HG03095 (cell line): ENCODE measurements around the gene ELAVL3.

Source experiments
- ATAC-seq: cut with Tn5 transposase; IDR thresholded peaks from one replicate; pipeline ENCODE4 v1.9.1; 2021; ENCODE audit warnings: moderate library complexity; ENCODE audit not compliant: unreplicated experiment

The ELAVL3 gene

DNA sequence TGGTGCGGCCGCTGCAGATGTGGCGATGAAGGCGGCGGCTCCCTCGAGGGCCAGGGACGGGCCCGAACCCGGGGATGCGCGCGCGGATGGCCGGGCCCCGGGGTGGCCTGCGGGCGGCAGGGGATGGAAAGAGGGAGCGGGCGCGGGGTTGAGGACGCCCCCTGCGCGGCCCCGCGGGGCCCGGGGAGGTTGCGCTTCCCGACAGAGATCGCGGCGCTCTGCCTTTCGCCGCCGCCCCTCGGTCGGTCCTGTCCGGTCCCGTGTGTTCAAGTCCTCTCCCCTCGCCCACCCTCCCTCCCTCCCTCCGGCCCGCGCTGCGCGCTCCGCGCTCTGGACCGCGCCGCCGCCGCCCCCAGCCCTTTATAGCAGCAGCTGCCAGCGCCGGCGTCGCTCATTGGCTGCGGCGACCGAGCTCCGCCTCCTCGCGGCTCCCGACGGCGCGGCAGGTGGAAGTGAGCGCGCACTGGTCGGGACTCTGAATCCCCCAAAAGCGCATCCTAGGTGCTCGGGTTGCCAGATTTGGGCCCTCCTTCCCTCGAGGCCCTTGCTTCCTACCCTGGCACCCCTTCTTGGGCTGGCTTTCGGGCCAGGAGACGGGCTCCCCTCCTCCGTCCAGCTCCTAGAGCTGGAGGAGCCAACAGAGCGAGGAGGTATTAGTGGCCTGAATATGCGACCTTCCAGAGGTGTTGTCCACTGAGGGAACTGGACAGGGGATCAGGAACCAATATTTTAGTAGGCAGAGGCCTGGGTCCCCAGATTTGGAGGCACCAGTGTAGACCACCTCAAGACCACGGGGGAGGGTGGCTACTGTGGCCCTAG, at the start of gene ELAVL3:
ELAVL3 (minus strand) TSS at position 332 of the 819 bp plus-strand sequence. CDS start 438 bp downstream, outside the sequence.
- ATAC-seq, result no peak

- ATAC-seq, result no peak
These were observed 49.6 kb upstream of the ELAVL3 start for GRCh38 chr19:11530432-11530831.

DNA sequence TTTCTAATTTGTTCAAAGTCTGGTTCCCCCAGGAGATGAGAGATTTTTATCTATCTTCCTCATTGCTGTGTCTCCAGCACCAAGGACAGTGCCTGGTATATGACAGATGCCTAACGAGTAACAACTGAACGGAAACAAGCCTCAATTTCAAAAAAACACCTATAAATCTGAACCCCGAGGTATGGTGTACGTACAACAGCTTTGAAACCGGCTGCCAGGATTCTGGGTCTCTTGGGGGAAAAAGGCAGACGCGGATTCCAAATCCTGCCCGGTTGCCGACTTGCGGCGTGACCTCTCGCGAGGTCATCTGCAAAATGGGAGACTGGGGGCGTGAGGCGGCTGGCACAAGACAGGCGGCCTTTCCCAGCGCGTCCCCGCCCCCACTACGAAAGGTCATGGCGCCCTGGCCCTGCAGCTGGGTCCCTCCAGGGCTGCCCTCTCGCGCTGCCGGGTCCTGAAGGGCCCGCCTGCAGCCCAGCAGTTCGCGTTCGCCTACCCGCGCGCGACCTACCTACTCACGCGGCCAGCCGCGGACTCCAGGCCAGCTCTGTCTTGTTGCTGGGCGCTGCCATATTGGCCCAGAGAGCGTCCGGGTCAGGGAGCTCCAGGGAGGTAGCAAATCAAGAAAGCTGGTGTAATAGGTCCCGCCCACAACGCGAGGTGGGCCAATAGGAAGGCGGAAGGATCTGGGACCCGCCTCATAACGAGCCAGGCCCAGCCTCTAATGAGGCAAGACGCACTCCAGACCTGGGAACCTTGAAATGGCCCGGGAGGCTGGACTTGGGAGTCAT, 47.9 kb upstream of the ELAVL3 start, which contains the start of gene ECSIT:
ECSIT (minus strand) TSS at position 584 of the 791 bp plus-strand sequence. CDS start 9,964 bp downstream, outside the sequence.
- ATAC-seq, result peak; percentile 90

- no peak for ATAC-seq
These were observed 38.3 kb upstream of the ELAVL3 start for GRCh38 chr19:11519138-11519537.

DNA sequence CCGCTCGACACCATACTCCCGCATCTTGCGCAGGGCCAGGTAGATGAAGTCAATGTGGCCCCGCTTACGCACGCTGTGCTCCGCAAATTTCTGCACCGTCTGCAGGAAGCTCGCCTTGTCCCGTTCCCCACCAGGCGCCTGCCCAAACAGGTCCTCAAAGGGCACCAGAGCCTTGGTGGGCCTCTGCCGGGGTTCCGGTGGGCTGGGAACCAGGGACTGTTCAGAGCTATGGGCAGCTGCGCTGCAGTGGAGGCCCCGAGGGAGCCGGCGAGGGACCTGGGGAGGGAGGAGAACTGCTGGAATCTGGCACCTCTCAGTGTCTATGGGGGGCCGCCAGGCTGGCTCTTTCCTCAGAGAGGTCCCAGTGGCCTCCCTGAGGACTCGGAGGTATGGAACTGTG, 33.1 kb upstream of the ELAVL3 start:
- ATAC-seq, result no peak

GRCh38 chr19:11510444-11510843, 29.6 kb upstream of the ELAVL3 start:
- ATAC-seq, result no peak

DNA sequence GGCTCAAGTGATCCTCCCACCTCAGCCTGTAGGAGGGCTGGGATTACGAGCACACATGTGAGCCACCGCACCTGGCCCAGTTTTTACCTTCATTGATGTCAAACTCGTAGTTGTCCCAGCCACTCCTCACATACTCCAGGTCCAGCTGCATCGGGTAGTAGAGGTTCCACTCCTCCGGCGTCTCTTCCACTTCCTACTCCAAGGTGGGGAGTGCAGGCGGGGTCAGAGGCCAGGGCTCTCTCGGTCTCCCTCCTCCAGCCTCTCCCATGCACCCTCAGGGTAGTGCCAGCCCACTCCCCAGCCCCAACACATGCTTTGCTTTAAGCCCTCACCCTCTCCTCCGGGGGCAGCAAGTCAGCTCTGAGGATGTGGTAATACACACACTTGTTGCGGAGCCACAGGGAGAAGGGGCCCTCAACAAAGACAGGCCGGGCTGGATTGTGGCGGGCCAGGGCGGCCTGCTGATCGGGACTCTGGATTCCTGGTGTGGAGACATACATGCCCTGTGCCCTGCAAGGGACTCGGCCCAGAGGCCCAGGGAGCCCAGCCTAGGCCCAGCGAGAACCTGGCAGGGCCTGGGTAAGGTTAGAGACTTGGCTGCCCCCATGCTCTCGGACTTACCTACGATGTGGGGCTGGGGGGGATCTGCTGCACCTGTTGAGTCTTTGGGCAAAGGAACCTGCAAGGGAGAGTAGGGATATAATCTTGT, 26.7 kb upstream of the ELAVL3 start:
- ATAC-seq, result no peak

DNA sequence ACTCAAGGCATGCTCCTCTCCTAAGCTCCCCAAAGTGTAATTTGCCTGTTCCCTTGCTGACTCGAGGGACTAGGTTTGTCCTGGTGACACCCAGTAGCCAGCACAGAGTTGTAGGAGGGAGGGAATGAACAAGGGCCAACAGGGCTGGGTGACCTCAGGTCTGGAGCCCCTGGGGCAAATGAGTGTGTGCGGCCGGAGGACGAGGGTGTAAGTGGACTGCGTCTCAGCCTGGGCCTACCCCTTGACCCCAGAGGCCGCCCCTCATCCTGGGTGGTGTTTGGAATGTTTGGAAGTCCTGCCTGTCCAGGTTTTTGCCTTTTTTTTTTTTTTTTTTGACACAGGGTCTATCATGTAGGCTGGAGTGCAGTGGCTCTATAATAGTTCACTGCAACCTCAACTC, 26.1 kb upstream of the ELAVL3 start:
- no peak for ATAC-seq

GRCh38 chr19:11506101-11506555, 25.3 kb upstream of the ELAVL3 start:
- ATAC-seq, result no peak

- ATAC-seq, result peak; percentile 32
These were observed 24.8 kb upstream of the ELAVL3 start, which contains the start of gene ZNF653 for GRCh38 chr19:11505504-11506100. Gene ZNF653, minus strand, starts transcription at chr19:11505839. Its CDS starts 53 bp downstream, at chr19:11505786.

DNA sequence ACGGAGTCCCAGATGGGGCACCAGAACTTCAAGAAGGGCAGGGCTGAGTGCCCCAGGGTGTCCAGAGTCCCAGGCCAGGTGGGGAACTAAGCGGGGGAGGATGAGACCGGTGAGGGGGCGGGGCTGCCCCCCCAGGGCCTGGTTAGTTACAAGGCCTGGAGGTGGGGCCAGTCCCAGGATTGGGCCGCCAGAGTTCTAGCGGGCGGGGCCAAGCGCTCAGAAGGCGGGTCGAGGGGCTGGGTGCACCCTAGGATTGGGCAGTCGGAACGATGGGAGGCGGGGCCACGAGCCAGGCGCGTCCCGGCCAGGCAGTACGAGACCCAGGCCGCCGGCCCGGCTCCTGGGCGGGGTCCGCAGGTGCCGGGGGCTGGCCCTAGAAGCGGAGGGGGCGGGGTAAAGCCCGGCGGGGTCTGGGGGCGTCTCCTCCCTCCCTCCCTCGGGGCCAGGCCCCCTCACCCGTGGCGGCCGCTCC, 24.2 kb upstream of the ELAVL3 start:
- ATAC-seq, result peak; percentile 88

- no peak for ATAC-seq
These were observed 23.7 kb upstream of the ELAVL3 start for GRCh38 chr19:11504502-11505031.

DNA sequence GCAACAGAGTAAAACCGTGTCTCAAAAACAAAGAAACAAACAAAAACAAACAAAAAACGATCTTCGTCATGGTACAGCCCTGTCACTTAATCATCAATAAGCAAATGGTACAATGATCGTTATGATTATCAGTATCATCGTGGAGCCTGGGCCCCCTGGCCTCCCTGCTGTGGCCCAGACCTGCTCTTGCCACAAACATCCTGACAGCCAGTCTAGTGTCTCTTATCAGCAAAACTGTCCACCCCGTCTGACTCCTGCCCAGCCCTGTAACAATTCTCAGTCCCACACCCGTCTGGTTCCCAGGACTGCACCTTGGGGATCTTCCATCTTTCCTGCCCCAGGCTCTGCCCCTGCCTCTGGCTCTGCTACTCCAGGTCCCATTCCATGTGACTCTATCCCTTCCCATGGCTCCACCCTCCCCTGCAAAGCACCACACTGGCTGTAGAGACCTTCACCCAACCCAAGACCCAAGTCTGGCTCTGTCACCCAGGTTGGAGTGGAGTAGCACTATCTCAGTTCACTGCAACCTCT, 19.1 kb upstream of the ELAVL3 start:
- ATAC-seq, result no peak

DNA sequence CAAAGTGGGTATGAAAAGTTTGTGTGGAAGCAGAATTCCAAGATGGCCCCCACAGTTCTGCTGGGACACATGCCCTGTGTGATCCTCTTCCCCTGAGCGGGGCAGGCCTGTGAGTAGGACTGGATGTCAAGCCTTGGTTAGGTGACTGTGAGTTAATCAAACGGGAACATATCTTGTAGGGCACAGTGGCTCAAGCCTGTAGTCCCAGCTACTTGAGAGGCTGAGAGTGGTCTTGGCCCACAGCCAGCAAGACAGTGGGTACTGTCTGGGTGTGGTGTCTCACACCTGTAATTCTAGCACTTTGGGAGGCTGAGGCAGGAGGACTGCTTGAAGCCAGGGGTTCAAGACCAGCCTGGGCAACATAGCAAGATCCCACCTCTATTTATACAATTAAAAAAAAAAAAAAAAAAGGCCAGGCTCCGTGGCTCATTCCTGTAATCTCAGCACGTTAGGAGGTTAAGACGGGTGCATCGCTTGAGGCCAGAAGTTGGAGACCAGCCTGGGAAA, 18.4 kb upstream of the ELAVL3 start:
- ATAC-seq, result no peak

GRCh38 chr19:11496391-11497163, 15.7 kb upstream of the ELAVL3 start:
- ATAC-seq, result no peak

- no peak for ATAC-seq
These were observed 15.0 kb upstream of the ELAVL3 start for GRCh38 chr19:11495885-11496284.

- ATAC-seq, result no peak
These were observed 14.6 kb upstream of the ELAVL3 start for GRCh38 chr19:11495481-11495880.

GRCh38 chr19:11494634-11495285, 13.9 kb upstream of the ELAVL3 start:
- no peak for ATAC-seq

DNA sequence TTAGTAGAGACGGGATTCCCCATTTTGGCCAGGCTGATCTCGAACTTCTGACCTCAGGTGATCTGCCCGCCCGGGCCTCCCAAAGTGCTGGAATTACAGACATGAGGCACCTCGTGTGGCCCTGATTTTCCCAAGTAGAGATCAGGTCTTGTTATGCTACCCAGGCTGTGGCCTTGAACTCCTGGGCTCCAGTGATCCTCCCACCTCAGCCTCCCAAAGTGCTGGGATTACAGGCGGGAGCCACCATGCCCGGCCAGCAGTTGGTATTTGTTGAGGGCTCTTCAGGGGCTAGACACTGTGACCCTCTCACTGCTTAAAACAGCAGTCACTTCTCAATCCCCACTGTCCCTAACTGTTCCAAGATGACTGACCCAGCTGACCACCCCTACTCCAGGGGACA, 8.5 kb upstream of the ELAVL3 start:
- ATAC-seq, result no peak
